Measurements from ENCODE around the gene ZNF446.
"Not testable (repeated sequence)": the region's sequence is repeated elsewhere in the genome, so short reads cannot be mapped to it uniquely, and the experiment has no call there.

DNA sequence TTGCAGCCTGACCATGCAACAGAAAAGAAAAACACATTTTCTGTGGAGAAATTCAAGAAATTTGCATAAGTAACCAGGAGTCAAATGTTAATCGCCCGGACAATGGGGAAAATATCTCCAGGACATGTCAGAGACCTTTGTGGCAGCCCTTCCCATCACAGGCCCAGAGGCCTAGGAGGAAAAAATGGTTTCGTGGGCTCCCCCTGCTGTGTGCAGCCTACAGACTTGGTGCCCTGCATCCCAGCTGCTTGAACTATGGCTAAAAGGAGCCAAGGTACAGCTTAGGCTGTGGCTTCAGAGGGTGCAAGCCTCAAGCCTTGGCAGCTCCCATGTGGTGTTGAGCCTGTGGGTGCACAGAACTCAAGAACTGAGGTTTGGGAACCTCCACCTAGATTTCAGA is 27.3 kb upstream of the ZNF446 start:
- TF ChIP-seq, protein P1, sequence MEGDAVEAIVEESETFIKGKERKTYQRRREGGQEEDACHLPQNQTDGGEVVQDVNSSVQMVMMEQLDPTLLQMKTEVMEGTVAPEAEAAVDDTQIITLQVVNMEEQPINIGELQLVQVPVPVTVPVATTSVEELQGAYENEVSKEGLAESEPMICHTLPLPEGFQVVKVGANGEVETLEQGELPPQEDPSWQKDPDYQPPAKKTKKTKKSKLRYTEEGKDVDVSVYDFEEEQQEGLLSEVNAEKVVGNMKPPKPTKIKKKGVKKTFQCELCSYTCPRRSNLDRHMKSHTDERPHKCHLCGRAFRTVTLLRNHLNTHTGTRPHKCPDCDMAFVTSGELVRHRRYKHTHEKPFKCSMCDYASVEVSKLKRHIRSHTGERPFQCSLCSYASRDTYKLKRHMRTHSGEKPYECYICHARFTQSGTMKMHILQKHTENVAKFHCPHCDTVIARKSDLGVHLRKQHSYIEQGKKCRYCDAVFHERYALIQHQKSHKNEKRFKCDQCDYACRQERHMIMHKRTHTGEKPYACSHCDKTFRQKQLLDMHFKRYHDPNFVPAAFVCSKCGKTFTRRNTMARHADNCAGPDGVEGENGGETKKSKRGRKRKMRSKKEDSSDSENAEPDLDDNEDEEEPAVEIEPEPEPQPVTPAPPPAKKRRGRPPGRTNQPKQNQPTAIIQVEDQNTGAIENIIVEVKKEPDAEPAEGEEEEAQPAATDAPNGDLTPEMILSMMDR (conservative IDR thresholded peaks at IDR 0.05; ENCODE audit: low read length) = not testable (repeated sequence)
- TF ChIP-seq EZH2phosphoT487 (IDR thresholded peaks at IDR 0.05; ENCODE audit: borderline replicate concordance, low read depth, low read length) = not testable (repeated sequence)

Data from OCI-LY7 (cell line).